SU-DHL-6 (cell line): Measurements from ENCODE around the gene NET1.

Source experiments
- H2AFZ ChIP-seq: fragments of 200-600 bp; sonication (generic); 2 replicates; pipeline ENCODE4 v1.6.1; 2014; ENCODE audit warnings: low read depth, mild to moderate bottlenecking, moderate library complexity, mixed read lengths, antibody characterized with exemption, low read length; ENCODE audit not compliant: severe bottlenecking
- H3F3A ChIP-seq: fragments of 200-600 bp; shearing (Covaris generic); 2 replicates; pipeline ENCODE4 v1.6.0; 2016; ENCODE audit warnings: antibody characterized with exemption, mild to moderate bottlenecking; ENCODE audit not compliant: insufficient read depth
- H3K27ac ChIP-seq: fragments of 200-600 bp; sonication (generic); 2 replicates; pipeline ENCODE4 v1.5.1; 2016; ENCODE audit warnings: low read depth, mild to moderate bottlenecking, low read length, moderate library complexity, mixed read lengths
- H3K27me3 ChIP-seq: fragments of 200-600 bp; sonication (generic), shearing (Covaris generic); 2 replicates; pipeline ENCODE4 v1.6.0; 2014; ENCODE audit warnings: mild to moderate bottlenecking, low read length
- H3K36me3 ChIP-seq: fragments of 200-600 bp; sonication (generic); 2 replicates; pipeline ENCODE4 v1.6.1; 2014; ENCODE audit warnings: mild to moderate bottlenecking, low read length, mixed read lengths
- H3K4me2 ChIP-seq: fragments of 300-600, 200-600 bp; shearing (Covaris generic), sonication (generic); 2 replicates; pipeline ENCODE4 v1.6.0; 2014; ENCODE audit warnings: low read length, low read depth, mild to moderate bottlenecking; ENCODE audit not compliant: poor library complexity, severe bottlenecking
- H3K4me3 ChIP-seq: fragments of 200-600 bp; sonication (generic); 2 replicates; pipeline ENCODE4 v1.5.1; 2014; ENCODE audit warnings: antibody characterized with exemption, low read length, mild to moderate bottlenecking, mixed read lengths; ENCODE audit not compliant: insufficient read depth, poor library complexity, severe bottlenecking
- H3K79me2 ChIP-seq: fragments of 200-600 bp; sonication (generic); 2 replicates; pipeline ENCODE4 v1.6.1; 2014; ENCODE audit warnings: mild to moderate bottlenecking, low read length, moderate library complexity; ENCODE audit not compliant: insufficient read depth
- H3K9ac ChIP-seq: fragments of 200-600 bp; sonication (generic); 2 replicates; pipeline ENCODE4 v1.7.0; 2014; ENCODE audit warnings: mild to moderate bottlenecking, low read length
- H3K9me2 ChIP-seq: fragments of 200-600 bp; sonication (generic); replicated peaks from 2 replicates; pipeline ENCODE4 v1.6.1; 2014; ENCODE audit warnings: low read length; ENCODE audit not compliant: insufficient read depth
- H3K9me3 ChIP-seq: fragments of 200-600 bp; sonication (generic); 2 replicates; pipeline ENCODE4 v1.6.1; 2014; ENCODE audit warnings: low read length, mixed read lengths; ENCODE audit not compliant: insufficient read depth
- H4K20me1 ChIP-seq: fragments of 200-600 bp; sonication (generic); 2 replicates; pipeline ENCODE4 v1.6.1; 2014; ENCODE audit warnings: low read depth, mild to moderate bottlenecking, antibody characterized with exemption, low read length, moderate library complexity, mixed read lengths
- EZH2phosphoT487 ChIP-seq: fragments of 200-600 bp; sonication (generic), shearing (Covaris generic); conservative IDR thresholded peaks from 2 replicates; pipeline ENCODE4 v1.6.1; 2018; ENCODE audit warnings: mild to moderate bottlenecking, antibody characterized with exemption, low read length, moderate library complexity, mixed read lengths
- TF ChIP-seq, protein P1 (sequence below): fragments of 200-600 bp; sonication (generic); IDR thresholded peaks from one replicate; pipeline ENCODE4 v1.5.1; 2017; ENCODE audit warnings: antibody characterized with exemption, mild to moderate bottlenecking, low read length, moderate library complexity; ENCODE audit not compliant: insufficient read depth, poor library complexity, severe bottlenecking

The NET1 gene

GRCh38 chr10:5497289-5497688 is 84.9 kb downstream of the NET1 start:
- H3K9ac ChIP-seq = no peak overlapping the region
- no peaks in the 10 kb centered on the region for H4K20me1 ChIP-seq
- no peaks in the 10 kb centered on the region for H3K79me2 ChIP-seq
- no peak overlapping the region for H3K4me3 ChIP-seq
- no peak overlapping the region for H3K4me2 ChIP-seq
- TF ChIP-seq EZH2phosphoT487 = no peak
- TF ChIP-seq, protein P1, sequence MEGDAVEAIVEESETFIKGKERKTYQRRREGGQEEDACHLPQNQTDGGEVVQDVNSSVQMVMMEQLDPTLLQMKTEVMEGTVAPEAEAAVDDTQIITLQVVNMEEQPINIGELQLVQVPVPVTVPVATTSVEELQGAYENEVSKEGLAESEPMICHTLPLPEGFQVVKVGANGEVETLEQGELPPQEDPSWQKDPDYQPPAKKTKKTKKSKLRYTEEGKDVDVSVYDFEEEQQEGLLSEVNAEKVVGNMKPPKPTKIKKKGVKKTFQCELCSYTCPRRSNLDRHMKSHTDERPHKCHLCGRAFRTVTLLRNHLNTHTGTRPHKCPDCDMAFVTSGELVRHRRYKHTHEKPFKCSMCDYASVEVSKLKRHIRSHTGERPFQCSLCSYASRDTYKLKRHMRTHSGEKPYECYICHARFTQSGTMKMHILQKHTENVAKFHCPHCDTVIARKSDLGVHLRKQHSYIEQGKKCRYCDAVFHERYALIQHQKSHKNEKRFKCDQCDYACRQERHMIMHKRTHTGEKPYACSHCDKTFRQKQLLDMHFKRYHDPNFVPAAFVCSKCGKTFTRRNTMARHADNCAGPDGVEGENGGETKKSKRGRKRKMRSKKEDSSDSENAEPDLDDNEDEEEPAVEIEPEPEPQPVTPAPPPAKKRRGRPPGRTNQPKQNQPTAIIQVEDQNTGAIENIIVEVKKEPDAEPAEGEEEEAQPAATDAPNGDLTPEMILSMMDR = no peak
- no peaks in the 10 kb centered on the region for H3K36me3 ChIP-seq
- H3K9me3 ChIP-seq = no peaks in the 10 kb centered on the region
- H3K9me2 ChIP-seq = no peaks in the 10 kb centered on the region
- H3K27ac ChIP-seq = no peak overlapping the region
- H3F3A ChIP-seq = no peaks in the 10 kb centered on the region
- H3K27me3 ChIP-seq = no peaks in the 10 kb centered on the region
- H2AFZ ChIP-seq = no peak overlapping the region

- Histone ChIP-seq H3K36me3 (no peaks in the 10 kb centered on the region), H3K9ac (no peak overlapping the region), H3K27me3 (no peaks in the 10 kb centered on the region), H3K79me2 (no peaks in the 10 kb centered on the region), H3K27ac (no peak overlapping the region), H3K9me2 (no peaks in the 10 kb centered on the region), H3K9me3 (no peaks in the 10 kb centered on the region), H3F3A (no peaks in the 10 kb centered on the region), H3K4me2 (no peak overlapping the region), H2AFZ (no peak overlapping the region), H4K20me1 (no peaks in the 10 kb centered on the region), H3K4me3 (no peak overlapping the region)
- TF ChIP-seq EZH2phosphoT487 = no peak
- TF ChIP-seq, protein P1 = no peak
Measured at GRCh38 chr10:5497948-5498730, 85.8 kb downstream of the NET1 start.

- Histone ChIP-seq H3K4me2 (no peak overlapping the region), H3K9me2 (no peaks in the 10 kb centered on the region), H2AFZ (no peak overlapping the region), H4K20me1 (no peaks in the 10 kb centered on the region), H3K4me3 (no peak overlapping the region), H3K27me3 (no peaks in the 10 kb centered on the region), H3K9me3 (no peaks in the 10 kb centered on the region), H3K36me3 (no peaks in the 10 kb centered on the region), H3K79me2 (no peaks in the 10 kb centered on the region), H3K27ac (no peak overlapping the region), H3F3A (no peaks in the 10 kb centered on the region), H3K9ac (no peak overlapping the region)
- TF ChIP-seq, protein P1 = no peak
- TF ChIP-seq EZH2phosphoT487 = no peak
Measured at GRCh38 chr10:5498791-5499492, 86.6 kb downstream of the NET1 start.
